Stimulated activated CD8-positive, alpha-beta memory T cell treated with anti-CD3 and anti-CD28 coated beads, Interleukin-2, amount 100 ng/mL, for 1 hour (primary cell): ENCODE measurements around the gene PEX11A.

Experiments used
- DNase-seq, 2 donors: peaks; one replicate each; pipeline ENCODE4 v3.0.0-alpha.2; 2020; ENCODE audit warnings: low read depth in 2 of 2

PEX11A gene

DNA sequence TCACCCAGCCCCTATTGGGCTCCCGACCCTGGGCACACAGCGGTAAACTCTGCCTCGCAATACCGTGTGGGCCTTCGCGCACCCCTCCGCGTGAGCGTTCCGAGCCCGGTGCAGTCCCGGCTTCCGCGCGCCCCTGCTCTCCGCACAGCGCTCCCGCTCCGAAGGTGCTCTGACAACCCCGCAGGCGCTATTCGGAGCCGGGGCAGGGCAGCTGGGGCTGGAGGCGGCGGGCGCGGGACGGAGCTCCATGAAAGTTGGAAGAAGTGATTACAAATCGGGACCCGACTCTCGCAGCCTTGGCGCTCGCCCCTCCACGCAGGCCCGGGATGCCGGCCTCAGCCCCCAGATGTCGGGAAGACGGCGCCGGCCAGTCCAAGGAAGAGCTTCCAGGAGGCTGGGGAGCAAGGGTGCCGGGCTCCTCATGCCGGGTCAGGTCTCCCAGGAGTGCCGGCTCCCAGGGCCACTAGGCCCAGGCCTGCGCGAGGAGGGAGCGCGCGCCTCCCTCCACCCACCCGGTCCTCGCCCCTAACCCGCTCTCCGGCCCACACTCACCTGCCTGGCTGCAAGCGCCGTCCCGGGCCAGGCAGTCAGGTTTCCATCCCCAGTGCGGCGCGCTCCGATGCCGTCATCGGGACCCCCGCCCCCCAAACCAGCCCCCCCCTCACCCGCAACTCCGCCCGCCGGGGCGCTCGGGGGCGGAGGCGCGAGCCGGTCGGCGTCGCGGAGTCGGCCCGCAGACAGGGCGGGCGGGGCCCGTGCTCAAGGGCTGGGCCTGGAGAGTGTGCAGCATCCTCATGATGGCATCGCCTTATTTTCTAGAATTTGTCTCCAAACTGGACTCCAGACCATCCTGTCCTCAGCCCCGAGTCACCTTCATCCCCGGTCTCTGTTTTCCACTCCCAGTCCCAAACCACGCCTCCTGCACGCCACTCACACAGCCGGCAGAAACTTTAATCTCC is 35.4 kb downstream of the PEX11A start, which contains the start of gene KIF7:
TSS of gene KIF7 (minus strand) at position 621 of the 959 bp plus-strand sequence. CDS start 2,537 bp downstream, outside the sequence.
- no peak for DNase-seq

GRCh38 chr15:89654301-89654761 is 36.2 kb downstream of the PEX11A start:
- DNase-seq, result no peak

DNA sequence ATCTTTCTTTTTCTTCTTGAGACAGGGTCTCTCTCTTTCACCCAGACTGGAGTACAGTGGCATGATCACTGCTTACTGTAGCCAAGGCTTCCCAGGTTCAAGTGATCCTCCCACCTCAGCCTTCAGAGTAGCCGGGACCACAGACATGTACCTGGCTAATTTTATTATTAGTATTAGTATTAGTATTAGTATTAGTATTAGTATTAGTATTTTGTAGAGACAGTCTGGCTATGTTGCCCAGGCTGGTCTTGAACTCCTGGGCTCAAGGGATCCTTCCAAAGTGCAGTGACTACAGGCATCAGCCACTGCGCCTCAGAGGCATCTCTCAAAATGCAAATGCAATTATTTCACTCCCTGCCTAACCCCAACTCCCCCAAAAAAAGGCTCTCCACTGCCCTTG is 37.0 kb downstream of the PEX11A start:
- no peak for DNase-seq

DNA sequence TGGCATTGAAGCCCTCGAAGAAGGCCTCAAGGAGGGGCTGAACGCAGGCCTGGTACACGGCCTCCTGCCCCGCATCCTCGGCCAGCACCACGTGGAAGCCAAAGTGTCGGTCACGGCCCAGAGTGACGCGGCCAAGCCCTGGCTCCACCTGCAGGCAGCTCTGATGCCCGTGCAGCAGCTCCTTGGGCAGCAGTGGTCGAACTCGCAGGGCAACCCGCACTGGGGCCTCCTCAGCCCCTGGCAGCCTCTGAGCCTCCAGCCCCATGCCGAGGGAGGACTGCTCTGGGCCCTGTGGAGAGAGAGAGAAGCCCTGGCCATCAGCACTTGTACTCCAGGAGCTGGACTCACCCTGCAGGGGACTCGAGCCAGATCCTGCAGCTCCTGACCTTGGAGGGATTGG is 37.9 kb downstream of the PEX11A start:
- no peak for DNase-seq

DNA sequence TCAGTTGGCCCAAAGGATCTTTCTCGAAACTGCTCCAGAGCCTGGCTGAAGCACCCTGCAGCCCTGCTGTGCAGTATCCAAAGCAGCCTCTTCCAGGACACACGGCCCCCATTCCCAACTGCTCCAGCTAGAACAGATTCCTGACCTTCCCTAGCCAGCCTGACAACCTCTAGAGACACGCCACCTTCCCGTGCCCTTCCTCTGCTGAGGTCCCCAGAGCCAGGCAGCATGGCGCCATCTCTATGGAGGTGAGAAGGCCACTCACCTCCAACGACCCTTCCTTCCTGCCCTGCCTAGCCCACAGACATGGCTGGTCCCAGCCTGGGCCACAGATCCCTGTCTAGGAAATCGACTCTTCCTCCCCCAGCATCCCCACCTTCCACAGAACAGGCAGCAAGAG is 38.4 kb downstream of the PEX11A start:
- no peak for DNase-seq

GRCh38 chr15:89649716-89650115 is 40.8 kb downstream of the PEX11A start:
- no peak for DNase-seq

GRCh38 chr15:89649013-89649625 is 41.4 kb downstream of the PEX11A start:
- no peak for DNase-seq

GRCh38 chr15:89648106-89649012 is 42.2 kb downstream of the PEX11A start:
- DNase-seq, result no peak

GRCh38 chr15:89647191-89647851 is 43.2 kb downstream of the PEX11A start:
- peak; percentile 22 to 37 for DNase-seq

- no peak for DNase-seq
Observed at GRCh38 chr15:89646416-89647141, 44.0 kb downstream of the PEX11A start.

GRCh38 chr15:89645680-89646079 is 44.9 kb downstream of the PEX11A start:
- DNase-seq, result no peak

DNA sequence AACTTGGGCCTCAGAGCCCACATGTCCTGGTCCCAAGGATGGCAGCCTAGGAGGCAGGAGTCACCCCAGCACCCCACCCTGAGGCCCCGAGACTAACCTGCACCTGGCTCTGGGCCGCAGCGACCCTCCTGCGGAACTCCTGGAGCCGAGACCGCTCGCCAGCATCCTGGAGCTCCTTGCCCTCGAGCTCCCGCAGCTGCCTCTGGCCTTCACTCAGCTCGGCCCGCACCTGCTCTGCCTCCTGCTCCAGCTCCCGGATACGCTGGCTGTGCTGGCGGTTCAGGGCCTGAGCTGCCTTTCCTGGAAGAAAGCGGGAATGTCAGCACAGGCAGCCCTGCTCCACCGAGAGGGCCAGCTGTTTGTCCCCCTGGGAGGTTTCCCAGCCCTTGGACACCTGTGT is 48.4 kb downstream of the PEX11A start:
- no peak for DNase-seq

DNA sequence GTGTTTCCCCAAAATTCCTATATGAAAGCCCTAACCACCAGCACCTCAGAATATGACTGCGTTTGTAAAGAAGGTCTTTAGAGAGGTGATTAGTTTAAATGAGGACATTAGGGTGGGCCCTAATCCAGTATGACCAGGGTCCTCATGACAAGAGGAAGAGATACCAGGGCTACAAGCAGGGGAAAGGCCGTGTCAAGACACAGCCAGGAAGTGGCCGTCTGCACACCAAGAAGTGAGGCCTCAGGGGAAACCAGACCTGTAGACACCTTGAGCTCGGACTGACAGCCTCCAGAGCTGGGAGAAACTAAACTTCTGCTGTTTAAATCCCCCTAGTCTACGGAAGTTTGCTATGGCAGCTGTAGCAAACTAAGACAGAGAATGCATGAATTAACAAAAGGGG is 49.5 kb downstream of the PEX11A start:
- no peak for DNase-seq

DNA sequence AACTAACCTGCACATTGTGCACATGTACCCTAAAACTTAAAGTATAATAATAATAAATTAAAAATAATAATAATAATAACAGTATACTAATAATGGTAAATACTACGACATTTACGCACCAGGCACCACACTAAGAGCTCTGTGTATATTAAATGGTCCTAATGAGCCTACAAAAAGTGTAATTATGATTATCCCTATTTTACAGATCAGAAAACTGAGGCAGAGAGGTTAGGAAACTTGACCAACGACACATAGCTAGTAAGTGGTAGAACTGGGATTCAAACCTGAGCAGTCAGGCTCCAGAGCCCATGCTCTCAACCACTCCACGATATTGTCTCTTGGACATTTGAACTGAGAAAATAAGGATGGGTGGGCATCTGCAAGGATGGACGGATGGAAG is 50.3 kb downstream of the PEX11A start:
- DNase-seq, result no peak

DNA sequence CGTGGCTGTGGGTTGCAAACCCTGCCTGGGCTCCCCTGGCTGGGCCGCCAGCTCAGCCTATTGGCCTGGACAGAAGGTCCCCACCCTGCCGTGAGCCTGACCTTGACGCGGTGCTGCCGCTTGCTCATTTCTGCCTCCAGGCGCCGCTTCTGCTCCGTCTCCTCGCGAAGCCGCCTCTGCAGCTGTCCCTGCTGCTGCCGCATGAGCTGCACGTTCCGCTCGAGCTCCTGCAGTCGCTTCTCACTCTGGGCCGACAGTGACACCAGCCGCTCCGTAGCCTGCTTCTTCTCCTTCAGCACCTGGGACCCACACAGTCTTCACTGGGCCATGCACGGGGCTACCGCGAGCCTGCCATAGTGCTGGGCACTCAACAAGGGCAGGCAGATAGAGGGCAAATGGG is 57.0 kb downstream of the PEX11A start:
- DNase-seq, result no peak

GRCh38 chr15:89632563-89633430 is 57.8 kb downstream of the PEX11A start:
- DNase-seq, result no peak

- DNase-seq, result no peak
Observed at GRCh38 chr15:89631902-89632264, 58.7 kb downstream of the PEX11A start.
